Activated CD4-positive, CD25-positive, alpha-beta regulatory T cell treated with anti-CD3 and anti-CD28 coated beads, Interleukin-2, amount 50 U/mL, for 24 hours (primary cell): ENCODE measurements around the gene GLS.

Experiments
- ATAC-seq, 2 donors: fragments of 150-1000 bp; cut with Tn5 transposase; one replicate each; pipeline ENCODE4 v1.10.0; 2021; ENCODE audit warnings: mild to moderate bottlenecking in 1 of 2, moderate library complexity in 1 of 2

Gene GLS

GRCh38 chr2:190973262-190973661 is 92.6 kb downstream of the GLS start:
- no peak for ATAC-seq

- ATAC-seq: no peak
Observed at GRCh38 chr2:190973726-190974628, 93.4 kb downstream of the GLS start.

GRCh38 chr2:190974629-190975361 is 94.2 kb downstream of the GLS start:
- no peak for ATAC-seq

- no peak for ATAC-seq
Observed at GRCh38 chr2:190976521-190976920, 95.9 kb downstream of the GLS start.

- ATAC-seq: no peak
Observed at GRCh38 chr2:190977505-190977904, 96.9 kb downstream of the GLS start.

- ATAC-seq: no peak
Observed at GRCh38 chr2:190978389-190979053, 97.9 kb downstream of the GLS start.

GRCh38 chr2:190979906-190980629 is 99.4 kb downstream of the GLS start:
- ATAC-seq: no peak

GRCh38 chr2:190980630-190981209 is 100.1 kb downstream of the GLS start:
- no peak for ATAC-seq

- no peak for ATAC-seq
Observed at GRCh38 chr2:190981333-190981732, 100.7 kb downstream of the GLS start.

- ATAC-seq: no peak
Observed at GRCh38 chr2:190981733-190982132, 101.1 kb downstream of the GLS start.

- no peak for ATAC-seq
Observed at GRCh38 chr2:190982262-190983034, 101.8 kb downstream of the GLS start.

GRCh38 chr2:190984595-190984994 is 104.0 kb downstream of the GLS start:
- ATAC-seq: peak; percentile 78 to 84

- no peak for ATAC-seq
Observed at GRCh38 chr2:190986221-190986953, 105.8 kb downstream of the GLS start.

- ATAC-seq: no peak
Observed at GRCh38 chr2:190987116-190987515, 106.5 kb downstream of the GLS start.

GRCh38 chr2:190987938-190988337 is 107.3 kb downstream of the GLS start:
- no peak for ATAC-seq

- no peak for ATAC-seq
Observed at GRCh38 chr2:190988910-190989309, 108.3 kb downstream of the GLS start.

- ATAC-seq: no peak
Observed at GRCh38 chr2:190990132-190990531, 109.5 kb downstream of the GLS start.

GRCh38 chr2:190993292-190993643 is 112.6 kb downstream of the GLS start:
- no peak for ATAC-seq

- no peak for ATAC-seq
Observed at GRCh38 chr2:190994148-190994547, 113.5 kb downstream of the GLS start.

- ATAC-seq: peak in 1 of 2 donors; percentile 14
Observed at GRCh38 chr2:190995315-190995714, 114.7 kb downstream of the GLS start.
